Ascending aorta (tissue), 2 donors: ENCODE results near the gene CFAP410. TPM values are rescaled to one million over a fixed set of nuclear protein-coding genes. Genes with fewer than 3 reads are reported as not detected.

ENCODE experiments used
- DNase-seq, 2 donors: peaks; one replicate each; pipeline ENCODE4 v3.0.0-alpha.2; 2019; ENCODE audit warnings: low spot score in 2 of 2
- H3K27ac ChIP-seq, 2 donors: fragments of 200-600 bp; sonication (generic); one replicate each; pipeline ENCODE4 v1.5.1; 2016 to 2017; ENCODE audit warnings: mild to moderate bottlenecking in 1 of 2
- H3K27me3 ChIP-seq: fragments of 200-600 bp; sonication (generic); one replicate; pipeline ENCODE4 v1.5.1; 2017
- H3K36me3 ChIP-seq, 2 donors: fragments of 200-600 bp; sonication (generic); one replicate each; pipeline ENCODE4 v1.5.1; 2016
- H3K4me1 ChIP-seq, 2 donors: fragments of 200-600 bp; sonication (generic); one replicate each; pipeline ENCODE4 v1.5.1; 2016 to 2017; ENCODE audit warnings: mild to moderate bottlenecking in 1 of 2
- H3K4me3 ChIP-seq, 2 donors: fragments of 200-600 bp; sonication (generic); one replicate each; pipeline ENCODE4 v1.5.1; 2016 to 2017; ENCODE audit warnings: mild to moderate bottlenecking in 1 of 2
- H3K9me3 ChIP-seq, 2 donors: fragments of 200-600 bp; sonication (generic); one replicate each; pipeline ENCODE4 v1.5.1; 2016
- CTCF ChIP-seq, 3 experiments: fragments of 200-600 bp in 2 of 3; fragments of 450-650 bp in 1 of 3; sonication (generic) in 2 of 3; IDR thresholded peaks; one replicate each; pipeline ENCODE4 v1.5.1; 2016 to 2019; ENCODE audit warnings: antibody characterized with exemption in 3 of 3, mild to moderate bottlenecking in 1 of 3, moderate library complexity in 1 of 3
- intact Hi-C: fragments of 100-400 bp; cut with DNase I; formaldehyde crosslinking; loops from one replicate; pipeline ENCODE4 v1.15.1; 2023
- total RNA-seq: library from RNA; depleted of rRNA; stranded (reverse); fragments of >200 nt; gene quantifications from one replicate; pipeline ENCODE4 v1.1.0, GENCODE V29; 2016

CFAP410 gene
- total RNA-seq, 1 donor from 2014 or later, result 68.5 TPM

DNA sequence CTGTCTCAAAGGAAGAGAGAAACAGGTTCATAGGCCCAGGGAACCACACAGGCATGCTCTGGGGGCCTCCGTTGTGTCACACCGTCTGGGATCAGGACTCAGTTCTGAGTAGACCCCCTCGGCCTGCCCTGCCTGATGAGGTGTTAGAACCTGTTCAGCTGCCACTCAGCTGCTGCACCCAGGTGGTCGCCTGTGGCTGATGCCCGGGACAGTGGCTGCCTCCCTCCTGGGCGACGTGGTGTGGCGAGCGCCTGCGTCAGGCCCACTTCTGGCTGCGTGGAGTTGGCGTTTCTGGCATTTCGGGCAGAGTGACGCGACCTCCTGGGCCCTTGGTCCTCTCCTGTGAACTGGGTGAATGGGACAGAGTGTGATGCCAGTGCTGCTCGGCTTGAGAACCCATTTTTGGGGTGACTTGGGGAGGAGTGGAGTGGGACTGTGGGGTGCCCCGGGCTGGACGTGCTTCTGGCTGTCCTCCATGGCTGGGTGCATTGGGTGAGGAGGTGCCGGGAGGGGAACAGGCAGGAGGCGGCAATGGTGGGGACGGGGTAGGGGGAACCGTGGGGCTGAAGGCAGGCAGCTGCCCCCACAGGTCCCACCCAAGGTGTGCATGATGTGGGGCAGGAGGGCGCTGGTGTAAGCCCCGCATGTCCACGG, 10.8 kb downstream of the CFAP410 start:
- intact Hi-C loops, result no loop called here
- Histone ChIP-seq H3K27me3 (no peaks in the 10 kb centered on the region), H3K4me3 (no peak overlapping the region), H3K36me3 (peaks cover 35 to 63% of the 10 kb centered on the region in 2 donors), H3K4me1 (no peaks in the 10 kb centered on the region), H3K9me3 (no peaks in the 10 kb centered on the region), H3K27ac (no peak overlapping the region)
- no peak for DNase-seq
- TF ChIP-seq CTCF (IDR thresholded peaks at IDR 0.05), result no peak

DNA sequence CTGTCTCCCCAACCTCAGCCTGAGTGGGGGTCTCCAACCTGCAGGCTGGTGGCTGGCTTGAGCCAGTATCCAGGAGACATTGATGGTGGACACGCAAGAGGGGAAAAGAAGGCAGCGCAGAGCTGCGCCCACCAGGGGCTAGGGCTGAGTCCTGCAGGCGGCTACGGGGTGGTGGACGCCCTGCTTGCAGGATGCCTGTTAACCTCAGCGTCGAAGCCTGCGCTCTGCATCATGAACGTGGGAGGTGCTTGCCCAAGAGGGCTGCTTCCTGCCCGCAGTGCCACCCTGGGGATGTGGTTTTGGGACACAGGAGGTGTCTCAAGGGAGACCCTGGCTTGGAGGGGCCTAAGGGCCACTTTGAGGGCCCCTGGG, 11.6 kb downstream of the CFAP410 start:
- Histone ChIP-seq H3K9me3 (no peaks in the 10 kb centered on the region), H3K27ac (no peak overlapping the region), H3K27me3 (no peaks in the 10 kb centered on the region), H3K36me3 (peaks cover 42 to 71% of the 10 kb centered on the region in 2 donors), H3K4me3 (no peak overlapping the region), H3K4me1 (no peaks in the 10 kb centered on the region)
- intact Hi-C loops, result no loop called here
- TF ChIP-seq CTCF (IDR thresholded peaks at IDR 0.05), result no peak
- DNase-seq, result no peak

DNA sequence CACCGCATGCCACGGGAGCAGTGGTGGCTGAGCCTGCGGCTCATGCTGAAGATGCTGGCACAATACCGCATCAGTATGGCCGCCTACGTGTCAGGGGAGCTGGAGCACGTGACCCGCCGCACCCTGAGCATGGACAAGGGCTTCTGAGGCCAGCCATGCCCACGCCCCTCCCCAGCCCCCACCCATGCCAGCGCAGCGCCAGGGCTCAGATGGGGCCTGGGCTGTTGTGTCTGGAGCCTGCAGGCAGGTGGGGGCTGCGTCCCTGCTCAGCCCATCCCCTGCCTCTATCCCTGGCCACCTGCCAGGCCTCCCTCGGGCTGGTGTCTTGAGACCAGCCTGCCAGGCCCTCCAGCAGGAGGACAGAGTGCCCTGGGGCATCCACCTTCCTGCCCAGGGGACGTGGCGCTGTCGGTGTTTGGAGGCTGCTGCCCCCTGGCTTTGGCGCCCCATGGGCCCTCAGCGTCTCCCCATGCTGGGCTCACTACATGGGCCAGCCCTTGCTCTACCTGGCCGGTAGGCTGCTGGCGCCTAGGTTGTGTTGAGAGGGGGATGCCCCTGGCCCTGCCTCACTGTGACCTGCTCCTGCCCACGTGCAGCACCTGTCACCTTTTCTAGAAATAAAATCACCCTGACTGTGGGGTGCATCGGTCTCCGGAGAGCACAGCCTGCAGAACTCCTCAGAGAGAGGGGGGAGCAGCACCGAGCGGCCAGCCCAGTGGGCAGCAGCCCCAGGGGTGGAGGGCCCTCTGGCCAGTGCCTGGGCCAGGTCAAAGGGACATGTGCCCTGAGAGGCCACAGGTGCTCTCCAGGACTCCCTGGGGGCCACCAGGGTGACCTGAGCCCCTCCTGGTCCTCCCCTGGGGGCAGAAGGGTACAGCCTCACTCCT, 12.2 kb downstream of the CFAP410 start:
- no peak for DNase-seq
- Histone ChIP-seq H3K4me3 (no peak overlapping the region), H3K36me3 (peaks cover 48 to 71% of the 10 kb centered on the region in 2 donors), H3K27me3 (no peaks in the 10 kb centered on the region), H3K27ac (no peak overlapping the region), H3K4me1 (no peaks in the 10 kb centered on the region), H3K9me3 (no peaks in the 10 kb centered on the region)
- no peak for TF ChIP-seq CTCF (IDR thresholded peaks at IDR 0.05)
- intact Hi-C loops, result no loop called here

GRCh38 chr21:44326272-44326647, 12.9 kb downstream of the CFAP410 start:
- Histone ChIP-seq H3K27ac (no peak overlapping the region), H3K27me3 (no peaks in the 10 kb centered on the region), H3K36me3 (peaks cover 48 to 65% of the 10 kb centered on the region in 2 donors), H3K4me3 (no peak overlapping the region), H3K4me1 (no peaks in the 10 kb centered on the region), H3K9me3 (no peaks in the 10 kb centered on the region)
- DNase-seq, result no peak
- TF ChIP-seq CTCF (IDR thresholded peaks at IDR 0.05), result no peak
- intact Hi-C loops, result no loop called here

- intact Hi-C loops, result no loop called here
- Histone ChIP-seq H3K27ac (no peak overlapping the region), H3K9me3 (no peaks in the 10 kb centered on the region), H3K4me1 (no peaks in the 10 kb centered on the region), H3K36me3 (peaks cover 48 to 65% of the 10 kb centered on the region in 2 donors), H3K27me3 (no peaks in the 10 kb centered on the region), H3K4me3 (no peak overlapping the region)
- TF ChIP-seq CTCF (IDR thresholded peaks at IDR 0.05), result no peak
- no peak for DNase-seq
These were observed 13.6 kb downstream of the CFAP410 start for GRCh38 chr21:44325386-44326271.
